Activated CD4-positive, CD25-positive, alpha-beta regulatory T cell treated with anti-CD3 and anti-CD28 coated beads, Interleukin-2, amount 50 U/mL, for 16 hours (primary cell): ENCODE measurements around the gene GFRA4.

Experiments
- DNase-seq: peaks from one replicate; pipeline ENCODE4 v3.0.0-alpha.2; 2020; ENCODE audit warnings: low read depth, low spot score

Gene GFRA4

GRCh38 chr20:3694864-3695263, 31.7 kb upstream of the GFRA4 start:
- no peak for DNase-seq

- DNase-seq = no peak
Measured at GRCh38 chr20:3693376-3693775, 30.2 kb upstream of the GFRA4 start.

- DNase-seq = no peak
Measured at GRCh38 chr20:3692706-3693294, 29.6 kb upstream of the GFRA4 start.

GRCh38 chr20:3691897-3692296, 28.7 kb upstream of the GFRA4 start:
- DNase-seq = no peak

GRCh38 chr20:3691306-3691705, 28.1 kb upstream of the GFRA4 start:
- no peak for DNase-seq

GRCh38 chr20:3690413-3690812, 27.2 kb upstream of the GFRA4 start:
- no peak for DNase-seq

- no peak for DNase-seq
Measured at GRCh38 chr20:3689978-3690377, 26.8 kb upstream of the GFRA4 start.

- no peak for DNase-seq
Measured at GRCh38 chr20:3687655-3688054, 24.5 kb upstream of the GFRA4 start.

- no peak for DNase-seq
Measured at GRCh38 chr20:3686867-3687321, 23.7 kb upstream of the GFRA4 start.

- DNase-seq = no peak
Measured at GRCh38 chr20:3686421-3686820, 23.2 kb upstream of the GFRA4 start.

- no peak for DNase-seq
Measured at GRCh38 chr20:3685341-3685740, 22.1 kb upstream of the GFRA4 start.

GRCh38 chr20:3681931-3682781, 19.0 kb upstream of the GFRA4 start, which contains the start of gene ADAM33:
TSS of gene ADAM33 (minus strand) at chr20:3682010. CDS start at chr20:3682004, 6 bp downstream.
- DNase-seq = no peak

GRCh38 chr20:3681352-3681930, 18.2 kb upstream of the GFRA4 start:
- no peak for DNase-seq

- DNase-seq = no peak
Measured at GRCh38 chr20:3680701-3681351, 17.6 kb upstream of the GFRA4 start.

GRCh38 chr20:3679749-3680700, 16.8 kb upstream of the GFRA4 start:
- DNase-seq = no peak

- DNase-seq = no peak
Measured at GRCh38 chr20:3678856-3679720, 15.9 kb upstream of the GFRA4 start.

- no peak for DNase-seq
Measured at GRCh38 chr20:3678198-3678597, 15.0 kb upstream of the GFRA4 start.

GRCh38 chr20:3677733-3678132, 14.5 kb upstream of the GFRA4 start:
- no peak for DNase-seq

GRCh38 chr20:3674995-3675900, 12.0 kb upstream of the GFRA4 start:
- DNase-seq = no peak
